ENCODE measurements around the gene SLC29A1.
A peak's percentile ranks its signal among the peaks of the same experiment; 100 is the strongest.
"Not testable (repeated sequence)": the region's sequence is repeated elsewhere in the genome, so short reads cannot be mapped to it uniquely, and the experiment has no call there.

SLC29A1 gene

DNA sequence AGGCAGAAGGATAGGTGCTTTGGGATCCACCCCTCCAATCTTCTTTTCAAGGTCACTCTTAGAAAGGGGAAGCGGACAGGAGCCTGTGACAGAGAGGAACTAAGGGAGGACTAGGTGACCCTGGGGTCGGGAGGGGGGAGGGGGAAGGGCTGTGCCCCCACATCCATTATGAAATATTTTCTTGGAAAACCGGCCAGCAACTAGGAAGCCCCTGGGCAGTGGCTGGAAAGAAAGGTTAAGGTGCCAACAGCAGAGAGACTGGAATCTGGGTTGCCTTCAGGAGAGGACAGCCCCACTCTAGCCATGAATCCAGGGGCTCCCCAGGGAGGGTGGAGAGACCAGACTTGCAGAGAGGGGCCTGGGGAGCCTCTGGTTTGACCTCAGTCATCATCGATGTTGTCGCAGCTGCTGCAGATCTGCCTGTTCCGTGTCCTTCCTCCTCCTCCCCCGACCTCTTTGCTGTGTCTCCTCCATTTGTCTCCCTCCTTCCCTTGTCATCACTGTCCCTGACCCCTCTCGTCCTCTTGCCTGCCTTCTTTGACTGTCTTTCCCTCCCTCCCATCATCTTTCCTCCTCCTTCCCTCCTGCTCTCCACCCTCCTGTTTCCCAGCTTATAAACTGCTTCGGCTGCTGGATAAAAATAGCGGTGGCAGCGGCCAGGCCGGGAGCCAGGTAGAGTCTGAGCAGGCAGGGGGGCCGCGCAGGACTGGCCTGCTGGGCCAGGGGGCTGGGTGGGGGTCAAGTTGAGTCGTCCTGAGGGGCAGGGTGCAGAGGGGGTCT is 3.2 kb downstream of the SLC29A1 start:
- no peaks in the 10 kb centered on the region for H3K9me3 ChIP-seq (ENCODE audit: control insufficient read depth, insufficient read depth, low read length)
- no peaks in the 10 kb centered on the region for H3K27me3 ChIP-seq (ENCODE audit: control insufficient read depth, insufficient read depth, low read length)
- peaks cover 23% of the 10 kb centered on the region for H3K4me1 ChIP-seq (ENCODE audit: control insufficient read depth, insufficient read depth, low read length)
- peaks cover 30% of the 10 kb centered on the region for H3K36me3 ChIP-seq (ENCODE audit: control insufficient read depth, insufficient read depth, low read length)
- H3K4me3 ChIP-seq (ENCODE audit: low read depth, low read length) = no peak overlapping the region
- peak overlapping the region; percentile 24 for H3K9ac ChIP-seq (ENCODE audit: low read depth, low read length)

DNA sequence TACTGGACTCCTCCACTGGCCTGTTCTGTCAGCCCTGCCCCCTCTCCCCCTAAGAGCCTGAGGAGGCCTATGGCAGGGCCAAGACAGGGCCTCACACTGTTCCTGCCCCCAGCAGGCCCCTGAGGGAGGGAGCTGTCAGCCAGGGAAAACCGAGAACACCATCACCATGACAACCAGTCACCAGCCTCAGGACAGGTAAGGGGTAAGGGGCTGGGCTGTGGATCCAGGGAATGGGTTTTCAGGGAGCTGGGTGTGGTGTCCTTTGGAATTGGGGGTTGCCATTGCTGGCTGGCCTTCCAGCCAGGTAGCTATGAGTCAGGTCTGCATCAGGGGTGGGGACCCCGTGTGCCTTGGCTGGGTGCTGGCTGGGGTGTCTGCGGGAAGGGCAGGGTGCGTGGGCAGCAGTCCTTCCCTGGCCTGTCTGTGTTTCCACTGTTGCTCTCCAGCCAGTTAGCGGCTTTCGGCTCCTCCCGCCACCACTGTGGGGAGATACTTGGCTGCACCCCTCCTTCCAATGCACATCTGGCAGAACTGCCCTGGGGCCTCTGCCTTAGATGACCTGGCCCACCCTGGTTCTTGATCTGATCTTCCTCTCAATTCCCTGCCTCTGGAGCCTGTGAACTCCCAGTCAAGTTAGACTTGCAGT is 3.9 kb downstream of the SLC29A1 start:
- Histone ChIP-seq H3K4me3 (ENCODE audit: low read depth, low read length) (no peak overlapping the region), H3K4me1 (ENCODE audit: control insufficient read depth, insufficient read depth, low read length) (peaks cover 20% of the 10 kb centered on the region), H3K9me3 (ENCODE audit: control insufficient read depth, insufficient read depth, low read length) (no peaks in the 10 kb centered on the region), H3K36me3 (ENCODE audit: control insufficient read depth, insufficient read depth, low read length) (peaks cover 36% of the 10 kb centered on the region), H3K9ac (ENCODE audit: low read depth, low read length) (no peak overlapping the region), H3K27me3 (ENCODE audit: control insufficient read depth, insufficient read depth, low read length) (no peaks in the 10 kb centered on the region)

- H3K4me1 ChIP-seq (ENCODE audit: control insufficient read depth, insufficient read depth, low read length) = peaks cover 20% of the 10 kb centered on the region
- no peak overlapping the region for H3K4me3 ChIP-seq (ENCODE audit: low read depth, low read length)
- no peaks in the 10 kb centered on the region for H3K27me3 ChIP-seq (ENCODE audit: control insufficient read depth, insufficient read depth, low read length)
- H3K9ac ChIP-seq (ENCODE audit: low read depth, low read length) = no peak overlapping the region
- peaks cover 42% of the 10 kb centered on the region for H3K36me3 ChIP-seq (ENCODE audit: control insufficient read depth, insufficient read depth, low read length)
- H3K9me3 ChIP-seq (ENCODE audit: control insufficient read depth, insufficient read depth, low read length) = no peaks in the 10 kb centered on the region
These were observed 4.6 kb downstream of the SLC29A1 start for GRCh38 chr6:44228031-44228430.

GRCh38 chr6:44228433-44228832 is 5.0 kb downstream of the SLC29A1 start:
- peaks cover 20% of the 10 kb centered on the region for H3K4me1 ChIP-seq (ENCODE audit: control insufficient read depth, insufficient read depth, low read length)
- no peaks in the 10 kb centered on the region for H3K27me3 ChIP-seq (ENCODE audit: control insufficient read depth, insufficient read depth, low read length)
- no peak overlapping the region for H3K9ac ChIP-seq (ENCODE audit: low read depth, low read length)
- no peak overlapping the region for H3K4me3 ChIP-seq (ENCODE audit: low read depth, low read length)
- no peaks in the 10 kb centered on the region for H3K9me3 ChIP-seq (ENCODE audit: control insufficient read depth, insufficient read depth, low read length)
- peaks cover 44% of the 10 kb centered on the region for H3K36me3 ChIP-seq (ENCODE audit: control insufficient read depth, insufficient read depth, low read length)

- no peak overlapping the region for H3K9ac ChIP-seq (ENCODE audit: low read depth, low read length)
- H3K4me3 ChIP-seq (ENCODE audit: low read depth, low read length) = no peak overlapping the region
- no peaks in the 10 kb centered on the region for H3K27me3 ChIP-seq (ENCODE audit: control insufficient read depth, insufficient read depth, low read length)
- H3K9me3 ChIP-seq (ENCODE audit: control insufficient read depth, insufficient read depth, low read length) = no peaks in the 10 kb centered on the region
- H3K36me3 ChIP-seq (ENCODE audit: control insufficient read depth, insufficient read depth, low read length) = peaks cover 44% of the 10 kb centered on the region
- H3K4me1 ChIP-seq (ENCODE audit: control insufficient read depth, insufficient read depth, low read length) = peaks cover 20% of the 10 kb centered on the region
These were observed 5.4 kb downstream of the SLC29A1 start for GRCh38 chr6:44228836-44229235.

GRCh38 chr6:44229376-44230033 is 6.1 kb downstream of the SLC29A1 start:
- Histone ChIP-seq H3K9me3 (ENCODE audit: control insufficient read depth, insufficient read depth, low read length) (no peaks in the 10 kb centered on the region), H3K27me3 (ENCODE audit: control insufficient read depth, insufficient read depth, low read length) (no peaks in the 10 kb centered on the region), H3K4me3 (ENCODE audit: low read depth, low read length) (no peak overlapping the region), H3K4me1 (ENCODE audit: control insufficient read depth, insufficient read depth, low read length) (peaks cover 23% of the 10 kb centered on the region), H3K9ac (ENCODE audit: low read depth, low read length) (no peak overlapping the region), H3K36me3 (ENCODE audit: control insufficient read depth, insufficient read depth, low read length) (peaks cover 44% of the 10 kb centered on the region)

- Histone ChIP-seq H3K9me3 (ENCODE audit: control insufficient read depth, insufficient read depth, low read length) (no peaks in the 10 kb centered on the region), H3K9ac (ENCODE audit: low read depth, low read length) (no peak overlapping the region), H3K27me3 (ENCODE audit: control insufficient read depth, insufficient read depth, low read length) (no peaks in the 10 kb centered on the region), H3K4me1 (ENCODE audit: control insufficient read depth, insufficient read depth, low read length) (peaks cover 21% of the 10 kb centered on the region), H3K36me3 (ENCODE audit: control insufficient read depth, insufficient read depth, low read length) (peaks cover 44% of the 10 kb centered on the region), H3K4me3 (ENCODE audit: low read depth, low read length) (no peak overlapping the region)
These were observed 6.8 kb downstream of the SLC29A1 start for GRCh38 chr6:44230034-44230675.

- H3K9me3 ChIP-seq (ENCODE audit: control insufficient read depth, insufficient read depth, low read length); H3K27me3 ChIP-seq (ENCODE audit: control insufficient read depth, insufficient read depth, low read length); H3K9ac ChIP-seq (ENCODE audit: low read depth, low read length); H3K4me3 ChIP-seq (ENCODE audit: low read depth, low read length): not testable (repeated sequence)
- Histone ChIP-seq H3K36me3 (ENCODE audit: control insufficient read depth, insufficient read depth, low read length) (peaks cover 48% of the 10 kb centered on the region), H3K4me1 (ENCODE audit: control insufficient read depth, insufficient read depth, low read length) (peaks cover 10% of the 10 kb centered on the region)
These were observed 8.0 kb downstream of the SLC29A1 start for GRCh38 chr6:44231426-44231825.

DNA sequence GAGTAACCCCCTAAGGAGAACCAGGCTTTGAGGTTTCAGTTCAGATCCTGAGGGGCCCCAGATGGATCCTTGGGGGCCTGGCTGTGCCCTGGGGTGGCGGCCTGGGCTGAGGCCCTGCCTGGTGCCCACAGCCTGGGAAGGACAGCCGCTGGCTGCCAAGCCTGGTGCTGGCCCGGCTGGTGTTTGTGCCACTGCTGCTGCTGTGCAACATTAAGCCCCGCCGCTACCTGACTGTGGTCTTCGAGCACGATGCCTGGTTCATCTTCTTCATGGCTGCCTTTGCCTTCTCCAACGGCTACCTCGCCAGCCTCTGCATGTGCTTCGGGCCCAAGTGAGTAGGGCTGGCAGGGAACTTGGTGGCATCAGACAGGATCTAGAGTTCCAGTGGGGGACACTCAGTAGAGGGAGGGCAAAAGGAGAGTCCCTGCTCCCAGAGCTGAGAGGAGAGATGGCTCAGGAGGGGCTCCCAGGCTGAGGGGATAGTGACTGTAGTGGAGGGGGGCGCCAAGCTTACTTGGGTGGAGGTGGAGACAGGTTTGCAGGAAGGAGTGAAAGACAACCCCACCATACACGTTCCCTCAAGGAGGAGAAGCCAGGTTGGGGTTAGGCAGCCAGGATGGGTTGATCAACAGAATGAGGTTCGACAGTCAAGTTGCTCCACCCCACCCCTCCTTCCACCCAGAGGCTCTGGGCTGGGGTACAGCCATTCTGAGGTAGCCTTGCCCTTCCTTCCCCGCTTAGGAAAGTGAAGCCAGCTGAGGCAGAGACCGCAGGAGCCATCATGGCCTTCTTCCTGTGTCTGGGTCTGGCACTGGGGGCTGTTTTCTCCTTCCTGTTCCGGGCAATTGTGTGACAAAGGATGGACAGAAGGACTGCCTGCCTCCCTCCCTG is 9.5 kb downstream of the SLC29A1 start:
- H3K36me3 ChIP-seq (ENCODE audit: control insufficient read depth, insufficient read depth, low read length) = peaks cover 43% of the 10 kb centered on the region
- no peak overlapping the region for H3K9ac ChIP-seq (ENCODE audit: low read depth, low read length)
- H3K4me3 ChIP-seq (ENCODE audit: low read depth, low read length) = no peak overlapping the region
- no peaks in the 10 kb centered on the region for H3K9me3 ChIP-seq (ENCODE audit: control insufficient read depth, insufficient read depth, low read length)
- peaks cover 4% of the 10 kb centered on the region for H3K4me1 ChIP-seq (ENCODE audit: control insufficient read depth, insufficient read depth, low read length)
- H3K27me3 ChIP-seq (ENCODE audit: control insufficient read depth, insufficient read depth, low read length) = no peaks in the 10 kb centered on the region

DNA sequence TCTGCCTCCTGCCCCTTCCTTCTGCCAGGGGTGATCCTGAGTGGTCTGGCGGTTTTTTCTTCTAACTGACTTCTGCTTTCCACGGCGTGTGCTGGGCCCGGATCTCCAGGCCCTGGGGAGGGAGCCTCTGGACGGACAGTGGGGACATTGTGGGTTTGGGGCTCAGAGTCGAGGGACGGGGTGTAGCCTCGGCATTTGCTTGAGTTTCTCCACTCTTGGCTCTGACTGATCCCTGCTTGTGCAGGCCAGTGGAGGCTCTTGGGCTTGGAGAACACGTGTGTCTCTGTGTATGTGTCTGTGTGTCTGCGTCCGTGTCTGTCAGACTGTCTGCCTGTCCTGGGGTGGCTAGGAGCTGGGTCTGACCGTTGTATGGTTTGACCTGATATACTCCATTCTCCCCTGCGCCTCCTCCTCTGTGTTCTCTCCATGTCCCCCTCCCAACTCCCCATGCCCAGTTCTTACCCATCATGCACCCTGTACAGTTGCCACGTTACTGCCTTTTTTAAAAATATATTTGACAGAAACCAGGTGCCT is 10.2 kb downstream of the SLC29A1 start:
- Histone ChIP-seq H3K4me3 (ENCODE audit: low read depth, low read length) (no peak overlapping the region), H3K27me3 (ENCODE audit: control insufficient read depth, insufficient read depth, low read length) (no peaks in the 10 kb centered on the region), H3K4me1 (ENCODE audit: control insufficient read depth, insufficient read depth, low read length) (peaks cover 4% of the 10 kb centered on the region), H3K36me3 (ENCODE audit: control insufficient read depth, insufficient read depth, low read length) (peaks cover 39% of the 10 kb centered on the region), H3K9me3 (ENCODE audit: control insufficient read depth, insufficient read depth, low read length) (no peaks in the 10 kb centered on the region), H3K9ac (ENCODE audit: low read depth, low read length) (no peak overlapping the region)
